Stimulated activated naive B cell treated with anti-CD40 and anti-IgM and Interleukin-4, amounts not matched to agents 10 μg/mL and 1 μg/mL and 100 μg/mL, for 72 hours (primary cell): ENCODE measurements around the gene RNF43.
A peak's percentile ranks its signal among the peaks of the same experiment; 100 is the strongest.

Source experiments
- ATAC-seq, 2 donors: fragments of 150-1000 bp; cut with Tn5 transposase; replicated peaks; 2 replicates each; pipeline ENCODE4 v1.10.0; 2021; ENCODE audit warnings: moderate library complexity in 1 of 2
- DNase-seq: peaks from one replicate; pipeline ENCODE4 v3.0.0; 2021
- H3K27ac Mint-ChIP-seq: one replicate; pipeline ENCODE4 v1.8.0; 2022; ENCODE audit warnings: mild to moderate bottlenecking, mixed read lengths
- H3K27me3 Mint-ChIP-seq, 2 donors: one replicate each; pipeline ENCODE4 v1.8.0; 2022; ENCODE audit warnings: mixed read lengths in 2 of 2
- H3K36me3 Mint-ChIP-seq, 2 donors: one replicate each; pipeline ENCODE4 v1.8.0; 2022; ENCODE audit warnings: mixed read lengths in 2 of 2, mild to moderate bottlenecking in 1 of 2
- H3K4me1 Mint-ChIP-seq, 2 donors: one replicate each; pipeline ENCODE4 v1.8.0; 2022; ENCODE audit warnings: mixed read lengths in 2 of 2, mild to moderate bottlenecking in 1 of 2
- H3K4me3 Mint-ChIP-seq, 2 donors: one replicate each; pipeline ENCODE4 v1.8.0; 2022; ENCODE audit warnings: mild to moderate bottlenecking in 2 of 2, mixed read lengths in 2 of 2, moderate library complexity in 1 of 2
- H3K9me3 Mint-ChIP-seq, 2 donors: one replicate each; pipeline ENCODE4 v1.8.0; 2022; ENCODE audit warnings: mixed read lengths in 2 of 2, mild to moderate bottlenecking in 1 of 2

Gene RNF43

GRCh38 chr17:58371300-58371950 lies 45.9 kb downstream of the RNF43 start:
- no peak for ATAC-seq
- no peaks in the 10 kb centered on the region for H3K9me3 Mint-ChIP-seq
- no peak overlapping the region for H3K4me3 Mint-ChIP-seq
- peak overlapping the region; percentile 70 for H3K27ac Mint-ChIP-seq
- DNase-seq: no peak
- H3K4me1 Mint-ChIP-seq: peaks cover 31 to 67% of the 10 kb centered on the region in 2 donors
- H3K36me3 Mint-ChIP-seq: peaks cover 8% of the 10 kb centered on the region in 2 donors
- H3K27me3 Mint-ChIP-seq: no peaks in the 10 kb centered on the region

- Mint-ChIP-seq H3K36me3 (peaks cover 8% of the 10 kb centered on the region in 2 donors), H3K27me3 (no peaks in the 10 kb centered on the region), H3K9me3 (no peaks in the 10 kb centered on the region), H3K27ac (peak overlapping the region; percentile 57), H3K4me1 (peaks cover 30 to 64% of the 10 kb centered on the region in 2 donors), H3K4me3 (no peak overlapping the region)
- no peak for DNase-seq
- no peak for ATAC-seq
Observed at GRCh38 chr17:58370716-58371115, 46.6 kb downstream of the RNF43 start.

GRCh38 chr17:58370309-58370708 lies 47.0 kb downstream of the RNF43 start:
- Mint-ChIP-seq H3K36me3 (peaks cover 8% of the 10 kb centered on the region in 2 donors), H3K4me1 (peaks cover 29 to 60% of the 10 kb centered on the region in 2 donors), H3K27me3 (no peaks in the 10 kb centered on the region), H3K27ac (peak overlapping the region; percentile 69), H3K4me3 (no peak overlapping the region), H3K9me3 (no peaks in the 10 kb centered on the region)
- ATAC-seq: no peak
- DNase-seq: no peak

GRCh38 chr17:58369214-58370031 lies 47.9 kb downstream of the RNF43 start:
- Mint-ChIP-seq H3K27ac (peak overlapping the region; percentile 93), H3K9me3 (no peaks in the 10 kb centered on the region), H3K4me3 (peak overlapping the region; percentile 62 to 74)

GRCh38 chr17:58368860-58369213 lies 48.5 kb downstream of the RNF43 start:
- Mint-ChIP-seq H3K9me3 (no peaks in the 10 kb centered on the region), H3K36me3 (peaks cover 7 to 10% of the 10 kb centered on the region in 2 donors), H3K27ac (peak overlapping the region; percentile 93), H3K27me3 (no peaks in the 10 kb centered on the region), H3K4me3 (peak overlapping the region; percentile 62 to 74), H3K4me1 (peaks cover 22 to 51% of the 10 kb centered on the region in 2 donors)
- peak; percentile 83 to 86 for ATAC-seq
- peak; percentile 73 for DNase-seq

More at GRCh38 chr17:58369214-58370031, 47.9 kb downstream of the RNF43 start:
- ATAC-seq: peak; percentile 92 to 93
- Mint-ChIP-seq H3K27me3 (no peaks in the 10 kb centered on the region), H3K36me3 (peaks cover 6 to 8% of the 10 kb centered on the region in 2 donors), H3K4me1 (peaks cover 22 to 51% of the 10 kb centered on the region in 2 donors)
- peak; percentile 60 for DNase-seq
